ENCODE measurements around the gene IL1RAPL1.

Gene IL1RAPL1

GRCh38 chrX:29653721-29654120 is 1066.5 kb downstream of the IL1RAPL1 start:
- Mint-ChIP-seq H3K4me1 (no peaks in the 10 kb centered on the region), H3K4me3 (no peak overlapping the region), H3K27ac (no peak overlapping the region), H3K9me3 (no peaks in the 10 kb centered on the region), H3K27me3 (ENCODE audit: low read depth, poor library complexity) (no peaks in the 10 kb centered on the region), H3K36me3 (ENCODE audit: low read depth) (no peaks in the 10 kb centered on the region)
- TF ChIP-seq CTCF (IDR thresholded peaks at IDR 0.05) = no peak
- DNase-seq = no peak

GRCh38 chrX:29659911-29660310 is 1072.7 kb downstream of the IL1RAPL1 start:
- Mint-ChIP-seq H3K4me1 (no peaks in the 10 kb centered on the region), H3K4me3 (no peak overlapping the region), H3K9me3 (no peaks in the 10 kb centered on the region)

GRCh38 chrX:29661290-29661689 is 1074.0 kb downstream of the IL1RAPL1 start:
- no peaks in the 10 kb centered on the region for H3K27me3 Mint-ChIP-seq (ENCODE audit: low read depth, poor library complexity)
- no peaks in the 10 kb centered on the region for H3K4me1 Mint-ChIP-seq
- TF ChIP-seq CTCF (IDR thresholded peaks at IDR 0.05) = no peak
- H3K9me3 Mint-ChIP-seq = no peaks in the 10 kb centered on the region
- no peak for DNase-seq
- H3K36me3 Mint-ChIP-seq (ENCODE audit: low read depth) = no peaks in the 10 kb centered on the region
- H3K4me3 Mint-ChIP-seq = no peak overlapping the region
- H3K27ac Mint-ChIP-seq = no peak overlapping the region

More at GRCh38 chrX:29659911-29660310, 1072.7 kb downstream of the IL1RAPL1 start:
- DNase-seq = no peak
- Mint-ChIP-seq H3K27ac (no peak overlapping the region), H3K36me3 (ENCODE audit: low read depth) (no peaks in the 10 kb centered on the region), H3K27me3 (ENCODE audit: low read depth, poor library complexity) (no peaks in the 10 kb centered on the region)
- TF ChIP-seq CTCF (IDR thresholded peaks at IDR 0.05) = no peak

GRCh38 chrX:29662101-29662500 is 1074.9 kb downstream of the IL1RAPL1 start:
- Mint-ChIP-seq H3K36me3 (ENCODE audit: low read depth) (no peaks in the 10 kb centered on the region), H3K27me3 (ENCODE audit: low read depth, poor library complexity) (no peaks in the 10 kb centered on the region), H3K27ac (no peak overlapping the region), H3K9me3 (no peaks in the 10 kb centered on the region), H3K4me1 (no peaks in the 10 kb centered on the region), H3K4me3 (no peak overlapping the region)
- no peak for DNase-seq
- TF ChIP-seq CTCF (IDR thresholded peaks at IDR 0.05) = no peak

- Mint-ChIP-seq H3K4me1 (no peaks in the 10 kb centered on the region), H3K36me3 (ENCODE audit: low read depth) (no peaks in the 10 kb centered on the region), H3K9me3 (no peaks in the 10 kb centered on the region), H3K27ac (no peak overlapping the region), H3K4me3 (no peak overlapping the region), H3K27me3 (ENCODE audit: low read depth, poor library complexity) (no peaks in the 10 kb centered on the region)
- TF ChIP-seq CTCF (IDR thresholded peaks at IDR 0.05) = no peak
- DNase-seq = no peak
Observed at GRCh38 chrX:29662759-29663503, 1075.7 kb downstream of the IL1RAPL1 start.

GRCh38 chrX:29665532-29665931 is 1078.3 kb downstream of the IL1RAPL1 start:
- Mint-ChIP-seq H3K4me3 (no peak overlapping the region), H3K9me3 (no peaks in the 10 kb centered on the region), H3K27ac (no peak overlapping the region), H3K36me3 (ENCODE audit: low read depth) (no peaks in the 10 kb centered on the region), H3K4me1 (no peaks in the 10 kb centered on the region), H3K27me3 (ENCODE audit: low read depth, poor library complexity) (no peaks in the 10 kb centered on the region)
- DNase-seq = no peak
- TF ChIP-seq CTCF (IDR thresholded peaks at IDR 0.05) = no peak
